Ecto neural progenitor cell (in vitro differentiated cells): ENCODE data around the gene ATXN7L1.
A peak's percentile ranks its signal among the peaks of the same experiment; 100 is the strongest.

Source experiments
- DNase-seq: peaks from one replicate; pipeline ENCODE4 v3.0.0-alpha.2; 2018; ENCODE audit warnings: low spot score

The ATXN7L1 gene, protein sequence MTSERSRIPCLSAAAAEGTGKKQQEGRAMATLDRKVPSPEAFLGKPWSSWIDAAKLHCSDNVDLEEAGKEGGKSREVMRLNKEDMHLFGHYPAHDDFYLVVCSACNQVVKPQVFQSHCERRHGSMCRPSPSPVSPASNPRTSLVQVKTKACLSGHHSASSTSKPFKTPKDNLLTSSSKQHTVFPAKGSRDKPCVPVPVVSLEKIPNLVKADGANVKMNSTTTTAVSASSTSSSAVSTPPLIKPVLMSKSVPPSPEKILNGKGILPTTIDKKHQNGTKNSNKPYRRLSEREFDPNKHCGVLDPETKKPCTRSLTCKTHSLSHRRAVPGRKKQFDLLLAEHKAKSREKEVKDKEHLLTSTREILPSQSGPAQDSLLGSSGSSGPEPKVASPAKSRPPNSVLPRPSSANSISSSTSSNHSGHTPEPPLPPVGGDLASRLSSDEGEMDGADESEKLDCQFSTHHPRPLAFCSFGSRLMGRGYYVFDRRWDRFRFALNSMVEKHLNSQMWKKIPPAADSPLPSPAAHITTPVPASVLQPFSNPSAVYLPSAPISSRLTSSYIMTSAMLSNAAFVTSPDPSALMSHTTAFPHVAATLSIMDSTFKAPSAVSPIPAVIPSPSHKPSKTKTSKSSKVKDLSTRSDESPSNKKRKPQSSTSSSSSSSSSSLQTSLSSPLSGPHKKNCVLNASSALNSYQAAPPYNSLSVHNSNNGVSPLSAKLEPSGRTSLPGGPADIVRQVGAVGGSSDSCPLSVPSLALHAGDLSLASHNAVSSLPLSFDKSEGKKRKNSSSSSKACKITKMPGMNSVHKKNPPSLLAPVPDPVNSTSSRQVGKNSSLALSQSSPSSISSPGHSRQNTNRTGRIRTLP

DNA sequence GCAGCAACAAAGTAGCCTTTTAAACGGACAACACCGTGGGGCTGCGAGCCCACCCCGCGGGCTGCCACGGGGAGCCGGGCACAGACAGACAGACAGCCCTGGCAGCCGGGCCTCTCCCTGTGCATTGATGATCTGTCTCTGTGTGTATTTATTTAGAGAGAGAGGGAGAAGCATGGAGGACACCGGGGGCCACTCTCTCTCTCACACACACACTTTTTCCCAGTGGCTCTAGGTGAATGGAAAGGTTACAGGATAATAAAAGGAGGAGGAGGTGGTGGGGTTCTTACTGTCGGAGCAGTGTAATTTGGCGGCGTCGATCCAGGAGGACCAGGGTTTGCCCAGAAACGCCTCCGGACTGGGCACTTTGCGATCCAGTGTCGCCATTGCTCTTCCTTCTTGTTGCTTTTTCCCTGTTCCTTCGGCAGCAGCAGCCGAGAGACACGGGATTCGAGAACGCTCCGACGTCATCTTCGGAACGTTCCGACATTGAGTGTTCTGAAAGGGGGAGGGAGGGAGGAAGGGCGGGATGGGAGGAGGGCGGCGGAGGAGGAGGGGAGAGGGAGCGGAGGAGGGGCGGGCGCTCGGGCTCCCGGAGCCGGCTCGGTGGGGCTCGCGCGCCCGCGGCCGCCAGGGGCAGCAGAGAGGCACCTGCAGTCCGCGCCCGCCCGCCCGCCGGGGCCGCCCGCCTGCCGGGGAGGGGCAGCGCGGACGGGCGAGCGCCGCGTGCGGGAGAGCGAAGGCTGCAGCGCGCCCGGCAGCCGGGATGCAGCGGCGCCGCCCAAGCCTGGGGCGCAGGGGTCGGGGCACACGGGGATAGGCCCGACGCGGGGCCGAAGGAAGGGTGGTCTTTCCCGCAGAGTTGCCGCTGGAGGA lies at the start of gene ATXN7L1:
ATXN7L1 (minus strand) TSS at position 509 of the 873 bp plus-strand sequence; CDS start at position 468, 41 bp downstream.
- peak; percentile 96 for DNase-seq

DNA sequence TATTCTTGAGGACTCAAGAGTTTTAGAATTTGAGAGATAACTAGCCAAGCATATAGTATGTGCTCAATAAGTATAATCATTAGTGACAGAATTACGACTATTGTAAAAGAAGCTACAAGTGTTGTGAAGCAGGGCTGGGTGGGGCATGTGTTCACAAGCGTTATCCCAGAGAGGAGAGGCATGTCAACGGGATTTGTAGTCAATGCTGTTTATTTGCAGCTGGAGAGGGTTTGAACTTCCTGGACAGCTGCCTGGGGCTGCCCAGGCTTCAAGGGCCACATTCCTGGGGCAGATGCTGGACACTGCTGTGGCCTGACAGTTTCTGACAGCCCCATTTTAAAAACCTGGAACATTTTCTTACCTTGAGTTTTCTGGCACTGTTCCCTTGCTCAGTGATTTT lies 49.7 kb upstream of the ATXN7L1 start:
- DNase-seq = no peak

GRCh38 chr7:105924945-105925344 lies 48.5 kb upstream of the ATXN7L1 start:
- DNase-seq = no peak

- DNase-seq = no peak
Observed at GRCh38 chr7:105920766-105921165, 44.4 kb upstream of the ATXN7L1 start.

GRCh38 chr7:105917659-105918058 lies 41.3 kb upstream of the ATXN7L1 start:
- no peak for DNase-seq

GRCh38 chr7:105916603-105917002 lies 40.2 kb upstream of the ATXN7L1 start:
- DNase-seq = no peak

- no peak for DNase-seq
Observed at GRCh38 chr7:105913947-105914346, 37.5 kb upstream of the ATXN7L1 start.

DNA sequence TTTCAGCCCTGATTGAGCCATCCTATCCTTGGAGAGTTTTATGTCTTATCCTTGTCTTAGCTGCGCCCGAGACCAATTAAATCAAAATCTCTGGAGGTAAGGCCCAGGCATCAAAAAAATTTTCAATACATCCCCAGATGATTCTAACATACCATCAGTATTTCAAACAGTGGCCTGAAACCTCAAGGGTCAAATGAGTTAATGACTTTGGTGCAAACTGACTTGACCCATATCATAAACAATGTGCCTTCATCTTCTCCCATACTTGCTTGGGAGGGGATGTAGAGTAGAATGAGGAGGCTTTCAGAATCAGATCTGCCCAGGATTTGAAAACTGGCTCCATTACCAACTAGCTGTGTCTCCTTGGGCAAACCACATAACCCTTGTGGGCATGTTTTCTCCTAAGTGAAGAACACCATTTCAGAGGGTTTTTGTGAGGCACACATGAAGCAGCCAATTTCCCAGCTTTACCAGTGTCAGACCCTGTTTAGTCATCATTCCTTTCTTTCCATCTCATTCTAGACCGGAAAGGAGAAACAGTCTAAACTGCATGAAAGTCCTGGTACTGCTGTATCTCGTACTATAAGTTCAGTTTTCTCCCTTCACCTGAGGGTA lies 35.7 kb upstream of the ATXN7L1 start:
- no peak for DNase-seq

DNA sequence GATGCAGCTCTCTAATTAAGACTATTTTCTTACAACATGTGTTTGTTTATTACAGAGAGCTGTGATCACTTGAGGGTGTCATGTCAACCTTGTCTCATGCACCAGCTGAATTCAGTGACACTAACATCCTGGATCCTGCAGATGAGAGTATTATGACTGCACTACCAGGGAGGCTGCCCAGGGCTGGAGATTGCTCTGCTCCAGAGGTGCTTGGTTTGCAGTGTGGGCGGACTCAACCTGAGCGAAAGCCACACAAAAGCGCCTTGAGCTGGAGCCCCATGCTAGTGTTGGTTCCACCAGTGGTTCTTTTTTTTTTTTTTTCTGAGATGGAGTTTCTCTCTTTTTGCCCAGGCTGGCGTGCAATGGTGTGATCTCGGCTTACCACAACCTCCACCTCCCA lies 33.8 kb upstream of the ATXN7L1 start:
- no peak for DNase-seq

DNA sequence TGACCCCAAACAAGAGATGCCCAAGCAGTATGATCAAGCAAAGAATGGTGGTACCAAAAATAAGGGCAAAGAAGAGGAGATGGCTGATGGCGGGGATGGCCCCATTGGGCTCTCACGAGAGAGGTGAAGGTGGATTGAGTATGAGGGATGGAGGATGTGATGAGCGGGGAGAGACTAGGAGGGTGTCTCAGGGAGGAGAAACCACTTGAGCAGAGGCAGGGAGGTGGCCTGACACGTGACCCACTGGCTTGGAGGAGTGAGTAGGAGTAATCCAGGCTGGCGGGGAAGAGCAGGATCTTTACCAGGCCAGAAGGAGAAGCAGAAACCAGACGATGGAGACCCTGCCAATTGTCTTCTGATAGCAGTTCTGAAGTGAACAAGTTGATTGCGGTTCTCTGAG lies 33.3 kb upstream of the ATXN7L1 start:
- DNase-seq = no peak

- DNase-seq = no peak
Observed at GRCh38 chr7:105907129-105907846, 30.9 kb upstream of the ATXN7L1 start.

DNA sequence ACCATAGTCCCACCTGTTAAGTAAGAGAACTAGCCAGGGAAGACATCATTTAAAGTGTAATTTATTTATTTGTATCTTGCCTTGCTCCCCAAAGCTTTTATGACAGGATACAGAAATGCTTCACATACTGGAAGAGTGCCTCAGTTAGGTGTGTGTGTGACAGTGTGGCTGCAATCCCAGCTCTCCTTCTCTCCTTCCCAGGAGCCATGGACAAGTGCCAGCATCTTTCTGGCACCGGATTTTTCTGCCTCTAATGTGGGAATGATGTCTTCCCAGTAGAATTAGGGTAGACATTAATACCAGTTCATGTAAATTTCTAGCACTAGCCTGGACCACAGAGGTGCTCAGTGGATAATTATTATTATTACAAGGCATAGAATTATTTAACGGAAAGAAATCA lies 30.3 kb upstream of the ATXN7L1 start:
- no peak for DNase-seq

DNA sequence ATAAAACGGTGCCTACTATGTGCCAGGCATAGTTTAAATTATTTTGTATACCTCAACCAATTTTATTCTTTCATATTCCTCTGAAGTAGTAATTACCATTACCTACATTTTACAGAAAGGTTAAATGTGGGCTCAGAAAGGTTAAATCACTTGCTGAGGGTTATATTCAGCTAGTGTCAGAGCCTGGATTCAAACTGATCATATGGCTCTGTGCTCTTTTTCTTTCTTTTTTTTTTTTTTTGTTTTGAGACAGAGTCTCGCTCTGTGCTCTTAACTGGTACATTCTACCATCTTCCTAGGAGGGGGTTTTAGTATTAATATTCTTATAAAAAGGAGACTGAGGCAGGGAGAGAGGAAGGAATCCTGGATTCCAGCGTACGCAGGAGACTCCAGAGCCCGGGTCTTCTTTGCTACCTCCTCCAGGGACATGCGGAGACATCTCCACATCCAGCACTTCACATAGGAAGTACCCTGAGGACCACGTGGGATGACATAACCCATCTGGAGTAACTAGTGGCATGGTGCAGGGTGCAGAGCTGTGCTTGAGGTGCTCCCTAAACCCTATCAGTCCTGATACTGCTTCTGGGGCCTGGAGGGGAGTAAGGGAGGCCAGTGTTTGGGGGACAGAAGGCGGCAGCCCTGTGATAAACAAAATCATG lies 29.6 kb upstream of the ATXN7L1 start:
- DNase-seq = no peak

GRCh38 chr7:105905209-105905909 lies 29.0 kb upstream of the ATXN7L1 start:
- no peak for DNase-seq

DNA sequence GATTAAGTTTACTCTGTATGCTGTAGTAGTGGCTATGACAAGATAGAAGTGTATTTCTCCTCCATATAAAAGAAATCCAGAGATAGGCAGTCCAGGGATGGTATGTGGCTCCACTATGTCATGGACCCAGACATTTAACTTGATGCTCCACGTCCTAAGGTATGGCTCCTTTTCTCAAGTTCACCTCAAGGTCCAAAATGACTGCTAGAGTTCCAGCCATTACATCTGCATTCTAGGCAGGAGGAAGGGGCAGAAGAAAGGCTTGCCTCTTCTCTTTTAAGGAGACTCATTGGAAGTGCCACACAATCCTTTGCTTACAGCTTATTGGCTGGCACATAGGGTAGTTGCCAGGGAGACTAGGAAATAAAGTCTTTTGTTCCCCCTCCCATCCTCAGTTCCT lies 27.7 kb upstream of the ATXN7L1 start:
- DNase-seq = no peak

GRCh38 chr7:105902325-105902911 lies 26.0 kb upstream of the ATXN7L1 start:
- DNase-seq = no peak

DNA sequence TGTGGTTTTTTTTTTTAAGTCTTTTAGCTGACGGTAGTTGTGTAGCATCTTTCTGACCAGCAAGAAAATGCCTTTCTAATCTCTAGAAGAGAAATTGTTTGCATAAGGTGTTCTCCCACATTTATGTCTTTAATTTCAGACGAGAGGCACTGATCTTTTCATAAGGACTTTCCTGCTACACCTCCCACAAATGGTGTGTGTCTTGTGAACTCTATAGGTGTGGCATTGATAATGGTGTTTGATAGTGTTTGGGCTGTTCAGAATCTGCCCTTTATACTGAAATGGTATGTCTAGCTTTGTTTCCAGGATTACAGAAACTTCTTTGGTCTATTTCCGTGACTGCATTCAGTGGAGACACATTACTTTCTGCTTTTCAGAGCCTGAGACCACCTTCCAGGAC lies 21.6 kb upstream of the ATXN7L1 start:
- DNase-seq = no peak

DNA sequence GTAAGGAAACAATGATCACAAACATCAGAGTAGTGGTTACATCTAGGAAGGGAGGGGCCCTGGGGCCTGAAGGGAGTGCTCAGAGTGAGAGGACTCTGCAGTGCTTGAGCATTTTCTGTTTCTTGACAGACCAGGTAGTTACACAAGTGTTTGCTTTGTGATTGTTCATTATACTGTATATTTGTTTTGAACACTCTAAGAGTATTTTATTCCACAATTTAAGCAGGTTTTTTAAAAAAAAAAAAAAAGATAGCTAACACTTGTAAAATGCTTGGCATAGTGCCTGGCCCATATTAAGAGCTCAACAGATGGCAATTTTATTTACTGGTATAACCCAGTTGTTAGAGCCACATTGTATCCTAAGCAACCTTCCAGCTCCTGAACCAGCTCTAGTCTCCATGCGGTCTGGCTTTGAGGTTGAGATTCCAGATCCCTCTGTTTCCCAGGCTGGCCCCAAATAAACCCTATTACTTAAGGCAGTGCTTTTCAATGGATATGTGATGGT lies 20.1 kb upstream of the ATXN7L1 start:
- DNase-seq = no peak

GRCh38 chr7:105894131-105894530 lies 17.7 kb upstream of the ATXN7L1 start:
- DNase-seq = no peak
